ENCODE data around the gene SH3BP4. TPM values are rescaled to one million over a fixed set of nuclear protein-coding genes. Genes with fewer than 3 reads are reported as not detected.

Gene SH3BP4
- total and polyA plus RNA-seq, 2 of the 8 experiments (the other 6 are each of a cell fraction or from before 2014, with no cell fraction given), result 28.3 to 35.4 TPM

GRCh38 chr2:235034265-235035118 is 82.7 kb downstream of the SH3BP4 start:
- no peak overlapping the region for H2BK20ac ChIP-seq (ENCODE audit: low read length)
- H3K14ac ChIP-seq (ENCODE audit: insufficient read length), result no peak overlapping the region
- H3K4me3 ChIP-seq (ENCODE audit: extremely low read depth in 1 of 4, insufficient read depth in 2 of 4, low read depth in 3 of 4, low read length in 4 of 4), result no peak overlapping the region
- H3K27me3 ChIP-seq (replicated peaks in 1 of 4; ENCODE audit: control insufficient read depth in 3 of 4, extremely low read depth in 1 of 4, insufficient read depth in 3 of 4, low read length in 3 of 4), result no peaks in the 10 kb centered on the region
- H3K4ac ChIP-seq (replicated peaks; ENCODE audit: insufficient read length, low read depth, low read length), result no peak overlapping the region
- FAIRE-seq (no peak), DNase-seq (ENCODE audit: low read depth in 1 of 2, low spot score in 2 of 2) (no peak)
- H2AK5ac ChIP-seq (ENCODE audit: low read depth, low read length), result no peak overlapping the region
- CTCF ChIA-PET (ENCODE audit: partially characterized antibody), result interaction anchor here (0.6 kb wide), 1 partner anchor 49 kb away, joined by 3 read pairs; no protein-coding TSS in a partner anchor
- H3K79me1 ChIP-seq (ENCODE audit: low read depth, low read length), result peaks cover 14% of the 10 kb centered on the region
- WGBS, 2 experiments (ENCODE audit: extremely low coverage in 1 of 2, insufficient coverage in 1 of 2, insufficient read length in 1 of 2, insufficient replicate concordance in 2 of 2, low coverage in 1 of 2, low lambda C conversion rate in 2 of 2, missing lambda C conversion rate in 1 of 2), result 94% methylated on average over 30 of the region's 30 CpGs; no CpG with 5 or more reads in 1 of the 2 experiments
- H4K5ac ChIP-seq (ENCODE audit: insufficient read length, low read depth, low read length), result no peak overlapping the region
- no peak overlapping the region for H3K18ac ChIP-seq (ENCODE audit: extremely low read depth, low read length)
- no peak overlapping the region for H3K4me2 ChIP-seq (ENCODE audit: insufficient read depth in 1 of 2, low read depth in 2 of 2, low read length in 2 of 2)
- no peak overlapping the region for H2AFZ ChIP-seq (ENCODE audit: low read length)
- peaks cover 0 to 43% of the 10 kb centered on the region in 2 experiments; a peak in 2 of 4 replicates for H3K79me2 ChIP-seq (ENCODE audit: control insufficient read depth in 1 of 2, insufficient read depth in 2 of 2, low read length in 2 of 2)
- no peak for TF ChIP-seq RFX5 (IDR thresholded peaks at IDR 0.05; ENCODE audit: borderline replicate concordance, low read depth, low read length)
- H3K36me3 ChIP-seq (ENCODE audit: control insufficient read depth in 2 of 4, insufficient read depth in 4 of 4, low read length in 3 of 4), result peaks cover 0 to 26% (median 4%) of the 10 kb centered on the region in 4 experiments; a peak in 5 of 8 replicates
- POLR2A ChIA-PET (ENCODE audit: partially characterized antibody), result no interaction called here
- no peak overlapping the region for H3K27ac ChIP-seq (ENCODE audit: low read depth, low read length)
- H3K56ac ChIP-seq (replicated peaks; ENCODE audit: insufficient read length, low read depth, low read length), result no peak overlapping the region
- no peak overlapping the region for H3K9ac ChIP-seq (replicated peaks in 1 of 4; ENCODE audit: extremely low read depth in 1 of 4, low read depth in 3 of 4, low read length in 3 of 4)
- H3K4me1 ChIP-seq (replicated peaks in 1 of 4; ENCODE audit: control insufficient read depth in 3 of 4, insufficient read depth in 4 of 4, low read length in 3 of 4), result peaks cover 0 to 6% (median 1%) of the 10 kb centered on the region in 4 experiments; a peak in 3 of 7 replicates
- H4K8ac ChIP-seq (ENCODE audit: extremely low read depth, insufficient read depth, low read length), result no peak overlapping the region
- no peak overlapping the region for H3K23ac ChIP-seq (ENCODE audit: insufficient read length)
- no peak overlapping the region for H4K91ac ChIP-seq (replicated peaks; ENCODE audit: insufficient read length, low read length)
- no peaks in the 10 kb centered on the region for H3K23me2 ChIP-seq (ENCODE audit: low read depth, low read length)
- H4K20me1 ChIP-seq (replicated peaks in 1 of 2; ENCODE audit: control insufficient read depth in 1 of 2, insufficient read depth in 2 of 2, low read length in 2 of 2), result peaks cover 7 to 19% of the 10 kb centered on the region in 2 experiments
- no peak overlapping the region for H2BK12ac ChIP-seq (ENCODE audit: low read depth, low read length)
- H3K9me3 ChIP-seq (ENCODE audit: insufficient read depth in 2 of 2, low read depth in 1 of 2, low read length in 1 of 2), result no peaks in the 10 kb centered on the region
- H2BK15ac ChIP-seq (ENCODE audit: low read length), result no peak overlapping the region
- H2BK5ac ChIP-seq (ENCODE audit: low read depth, low read length), result no peak overlapping the region
- no peak overlapping the region for H2BK120ac ChIP-seq (replicated peaks; ENCODE audit: low read depth, low read length)
